ENCODE results near the gene CAMK2A.

The CAMK2A gene

DNA sequence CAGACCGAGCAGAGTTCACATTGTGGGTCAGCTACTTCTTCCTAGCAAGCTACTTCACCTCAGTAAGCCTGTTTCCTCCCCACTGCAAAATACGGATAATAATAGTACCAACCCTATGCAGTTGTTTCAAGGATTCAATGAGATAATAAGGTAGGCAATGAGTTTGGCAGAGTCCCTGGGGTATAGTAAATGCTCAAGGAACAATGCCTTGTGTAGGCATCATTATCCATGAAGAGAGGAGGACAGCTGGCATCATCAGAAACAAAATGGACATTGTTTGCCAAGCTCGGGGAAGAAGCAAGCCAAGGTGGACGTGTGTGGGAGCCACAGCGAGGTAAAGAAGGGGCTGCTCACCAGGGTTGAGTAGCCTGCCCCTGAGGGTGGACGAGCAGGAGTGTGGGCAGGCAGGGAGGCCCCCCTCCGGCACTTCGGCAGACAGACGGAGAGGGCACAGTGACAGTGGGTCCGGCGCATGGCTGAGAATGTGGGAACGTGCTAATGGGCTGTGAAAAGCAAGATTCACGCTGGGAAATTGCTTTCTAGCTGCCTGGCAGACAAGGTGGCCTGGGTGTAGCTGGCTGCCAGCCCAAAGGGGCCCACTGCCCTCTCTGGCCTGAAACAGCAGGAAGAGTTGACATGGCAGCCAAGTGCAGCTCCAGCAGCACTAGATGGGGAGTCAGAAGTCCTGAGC, 10.1 kb downstream of the CAMK2A start:
- no peak for DNase-seq (ENCODE audit: low read depth in 2 of 2)

DNA sequence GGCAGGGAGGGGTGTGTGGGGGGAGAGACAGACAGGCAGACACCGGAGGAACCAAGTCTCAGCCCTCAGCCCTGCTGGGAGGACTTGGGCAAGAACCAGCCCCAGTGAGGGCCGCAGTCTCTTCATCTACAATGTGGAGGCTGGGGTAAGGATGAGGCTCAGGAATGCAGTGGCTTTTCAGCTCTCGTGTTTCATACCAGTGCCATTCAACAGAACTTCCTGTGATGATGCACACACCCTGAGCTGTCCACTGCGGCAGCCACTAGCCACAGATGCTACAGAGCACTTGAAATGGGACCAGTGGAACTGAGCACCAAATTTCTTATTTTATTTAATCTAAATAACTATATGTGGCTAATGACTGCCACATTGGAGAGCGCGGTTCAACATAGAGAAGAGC, 10.7 kb downstream of the CAMK2A start:
- no peak for DNase-seq (ENCODE audit: low read depth in 2 of 2)

DNA sequence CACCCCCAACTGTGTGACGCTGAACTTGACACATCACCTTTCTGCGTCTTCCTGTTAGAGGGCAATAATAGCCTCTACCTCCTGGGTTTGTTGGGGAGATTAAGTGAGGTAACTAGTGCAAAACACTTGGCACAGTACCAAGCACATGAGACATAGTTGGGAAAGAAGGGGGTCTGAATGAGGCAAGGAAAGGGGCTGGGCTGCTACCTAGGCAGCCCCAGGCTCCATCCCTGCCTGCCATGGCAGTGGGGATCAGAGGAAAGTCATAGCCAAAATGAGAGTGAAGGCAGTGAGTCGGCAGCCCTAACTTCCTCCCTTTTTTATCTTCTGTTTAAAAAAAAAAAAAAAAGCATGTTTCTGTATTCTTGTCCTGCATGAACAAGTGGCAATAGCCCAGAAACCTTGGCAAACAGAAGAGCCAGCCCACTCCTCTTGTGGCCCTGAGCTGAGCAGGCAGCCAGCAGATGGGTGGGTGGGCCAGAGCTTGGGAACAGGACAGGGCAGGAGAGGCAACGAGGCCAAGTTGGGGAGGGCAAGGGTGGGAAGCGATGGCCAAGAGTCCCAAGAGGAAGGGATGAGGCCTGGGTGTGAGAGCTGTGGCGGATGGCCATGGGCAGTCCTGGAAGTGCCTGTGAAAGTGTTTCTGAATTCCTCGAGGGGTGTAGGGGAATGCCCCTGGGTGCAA, 11.4 kb downstream of the CAMK2A start:
- no peak for DNase-seq (ENCODE audit: low read depth in 2 of 2)

DNA sequence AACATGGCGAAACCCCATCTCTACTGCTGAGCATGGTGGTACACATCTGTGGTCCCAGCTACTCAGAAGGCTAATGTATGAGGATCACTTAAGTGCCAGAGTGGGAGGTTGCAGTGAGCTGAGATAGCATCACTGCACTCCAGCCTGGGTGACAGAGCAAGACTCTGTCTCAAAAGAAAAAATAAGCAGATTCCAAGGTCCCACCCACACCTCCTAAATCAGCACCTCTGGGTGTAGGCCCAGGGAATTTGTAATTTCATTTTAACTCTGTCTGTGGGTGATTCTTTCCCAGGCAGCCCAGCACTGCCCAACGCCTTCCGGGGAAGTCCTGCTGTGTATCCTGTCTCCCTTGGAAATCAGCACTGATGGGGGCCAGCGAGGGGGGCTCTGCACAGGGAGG, 12.5 kb downstream of the CAMK2A start:
- no peak for DNase-seq (ENCODE audit: low read depth in 2 of 2)

DNA sequence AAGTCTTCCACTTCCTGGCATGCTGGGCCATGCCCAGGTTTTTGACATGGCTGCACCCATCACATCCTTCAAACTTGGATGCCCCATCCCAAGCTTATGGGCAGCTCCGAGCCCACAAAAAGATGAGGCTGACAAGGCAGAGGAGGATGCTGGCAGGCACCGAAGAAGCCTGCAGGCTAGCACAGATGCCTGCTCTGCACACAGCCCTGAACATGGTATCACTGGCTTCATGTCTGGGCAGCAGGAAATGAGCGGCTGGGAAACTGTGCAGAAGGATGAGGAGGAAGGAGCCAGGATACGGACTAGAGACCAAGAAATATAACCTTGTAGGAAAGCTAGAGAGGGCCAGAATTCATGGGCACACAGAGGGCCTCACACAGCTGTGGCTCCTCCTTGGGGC, 14.8 kb downstream of the CAMK2A start:
- DNase-seq (ENCODE audit: low read depth in 2 of 2) = no peak

DNA sequence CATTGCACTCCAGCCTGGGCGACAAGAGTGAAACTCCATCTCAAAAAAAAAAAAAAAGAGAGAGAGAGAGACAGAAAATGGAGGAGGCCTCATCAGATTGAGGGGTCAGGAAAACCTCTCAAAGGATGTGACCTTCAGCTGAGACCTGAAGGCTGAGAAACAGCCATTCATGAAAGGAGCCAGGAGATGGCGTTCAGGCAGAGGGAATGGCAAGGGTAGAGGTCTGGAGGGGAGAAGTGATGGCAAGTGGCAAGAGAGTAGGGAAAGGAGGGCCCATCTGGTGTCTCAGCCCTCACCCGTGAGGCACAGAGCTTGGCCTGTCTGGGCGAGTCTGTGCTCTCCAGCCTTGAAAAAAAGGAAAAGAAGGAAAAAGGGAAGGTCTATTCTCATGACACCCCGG, 17.0 kb downstream of the CAMK2A start:
- no peak for DNase-seq (ENCODE audit: low read depth in 2 of 2)

DNA sequence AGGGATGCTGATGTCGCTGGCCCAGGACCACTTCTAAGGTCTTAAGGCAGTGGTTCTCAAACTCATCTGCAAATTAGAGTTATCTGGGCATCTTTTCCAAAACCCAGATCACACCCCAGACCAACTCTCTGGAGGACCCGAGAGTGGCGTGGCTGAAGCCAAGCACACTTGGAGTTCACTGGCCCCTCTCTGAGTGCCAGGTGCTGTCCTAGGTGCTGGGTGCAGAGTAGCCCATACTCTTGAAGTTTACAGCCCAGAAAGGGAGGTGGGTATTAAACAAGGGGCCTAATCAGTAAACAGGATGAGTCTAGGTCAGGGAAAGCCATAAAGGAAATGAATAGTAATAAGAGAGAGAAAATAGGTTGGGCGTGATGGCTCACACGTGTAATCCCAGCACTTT, 17.6 kb downstream of the CAMK2A start:
- no peak for DNase-seq (ENCODE audit: low read depth in 2 of 2)

DNA sequence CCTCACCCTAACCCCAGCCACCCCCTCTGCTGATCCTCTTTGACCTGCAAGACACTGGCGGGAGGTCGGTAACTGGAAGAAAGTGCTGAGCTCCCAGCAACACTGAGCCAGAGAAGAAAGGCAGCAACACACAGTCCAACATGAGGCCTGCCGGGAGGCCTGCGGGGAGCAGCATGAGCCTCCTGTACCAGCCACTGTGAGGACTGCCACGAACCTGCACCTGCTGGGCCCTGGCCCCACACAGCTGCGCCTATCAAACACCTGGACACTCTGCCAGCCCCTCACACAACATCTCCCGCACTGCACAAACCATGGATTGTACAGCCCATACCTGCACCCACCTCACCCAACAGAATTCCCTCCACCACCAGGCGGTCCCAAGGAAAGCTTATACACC, 18.3 kb downstream of the CAMK2A start:
- DNase-seq (ENCODE audit: low read depth in 2 of 2) = no peak

DNA sequence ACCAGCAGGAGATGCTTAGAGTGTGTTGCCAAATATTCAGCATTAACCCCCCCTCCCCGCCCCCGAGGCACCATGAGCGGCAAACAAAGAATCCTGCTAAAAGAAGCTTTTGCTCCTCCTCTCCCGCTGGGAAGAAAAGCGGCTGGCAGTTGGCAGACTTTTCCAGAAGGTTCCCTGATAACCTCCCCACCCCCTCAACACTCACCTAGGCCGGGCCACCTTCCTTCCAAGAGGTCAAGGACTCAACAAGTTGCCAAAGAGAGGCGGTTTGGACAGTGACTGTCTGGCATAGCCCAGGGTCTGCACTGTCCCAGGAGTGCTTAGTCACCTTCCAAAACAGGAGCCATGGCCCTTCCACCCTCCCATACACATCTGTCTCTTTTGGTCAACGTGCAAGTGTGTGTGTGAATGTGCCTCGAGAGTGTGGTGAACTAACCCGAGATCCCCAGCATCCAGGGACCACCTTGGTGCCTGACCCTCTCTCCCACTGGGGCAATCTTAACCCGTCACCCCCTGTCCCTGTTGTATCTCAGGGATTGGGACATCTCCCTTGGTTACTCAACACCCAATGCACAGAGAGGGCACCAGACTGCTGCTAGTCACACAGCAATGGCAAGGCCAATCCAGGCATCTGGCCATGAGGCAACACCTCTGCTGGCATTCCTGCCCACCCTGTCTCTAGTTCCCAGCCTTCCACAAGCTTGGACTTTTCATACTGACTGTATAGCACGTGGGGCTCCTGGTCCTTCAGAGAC, 18.9 kb downstream of the CAMK2A start:
- DNase-seq (ENCODE audit: low read depth in 2 of 2) = no peak

DNA sequence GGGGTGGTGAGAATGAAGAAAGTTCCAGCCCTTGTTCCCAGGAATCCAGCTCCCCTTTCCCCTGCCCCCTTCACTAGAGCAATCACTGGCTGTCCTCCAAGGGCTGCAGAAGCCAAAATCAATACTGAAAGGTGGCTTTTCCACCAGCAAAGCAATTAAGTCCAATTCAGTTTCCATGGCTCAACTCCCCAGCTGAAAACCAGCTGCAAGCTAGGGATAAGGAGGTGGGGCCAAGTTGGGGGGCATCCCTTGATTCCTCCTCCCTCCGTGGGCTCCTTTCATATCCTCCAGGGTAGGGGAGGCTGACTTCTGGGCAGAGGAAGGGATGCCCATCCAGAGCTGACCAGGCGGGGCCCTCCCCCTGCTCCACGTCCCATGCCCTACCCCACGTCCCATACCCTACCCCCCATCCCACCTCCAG, 22.7 kb downstream of the CAMK2A start:
- no peak for DNase-seq (ENCODE audit: low read depth in 2 of 2)

DNA sequence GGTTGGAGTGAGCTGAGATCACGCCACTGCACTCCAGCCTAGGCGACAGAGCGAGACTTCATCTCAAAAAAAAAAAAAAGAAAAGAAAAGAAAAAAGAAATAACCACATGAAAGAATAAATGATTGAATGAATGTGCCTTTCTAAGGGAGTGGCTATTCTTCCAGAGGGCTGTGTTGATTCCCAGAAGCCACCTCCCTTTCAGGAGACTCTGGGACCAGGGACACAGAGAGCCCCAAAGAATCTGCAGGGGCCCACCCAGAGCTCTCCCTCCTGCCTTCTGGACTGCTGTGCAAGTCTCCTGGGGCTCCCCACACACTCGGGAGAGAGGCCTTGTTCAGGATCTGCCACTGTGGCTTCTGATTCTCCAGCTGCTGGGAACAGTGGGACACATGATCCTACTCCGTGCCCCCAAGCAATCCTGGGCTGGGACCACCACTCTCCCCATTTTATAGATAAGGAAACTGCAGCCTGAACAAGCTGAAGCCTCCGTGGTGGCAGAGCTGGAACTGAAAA, 23.6 kb downstream of the CAMK2A start:
- DNase-seq (ENCODE audit: low read depth in 2 of 2) = no peak

DNA sequence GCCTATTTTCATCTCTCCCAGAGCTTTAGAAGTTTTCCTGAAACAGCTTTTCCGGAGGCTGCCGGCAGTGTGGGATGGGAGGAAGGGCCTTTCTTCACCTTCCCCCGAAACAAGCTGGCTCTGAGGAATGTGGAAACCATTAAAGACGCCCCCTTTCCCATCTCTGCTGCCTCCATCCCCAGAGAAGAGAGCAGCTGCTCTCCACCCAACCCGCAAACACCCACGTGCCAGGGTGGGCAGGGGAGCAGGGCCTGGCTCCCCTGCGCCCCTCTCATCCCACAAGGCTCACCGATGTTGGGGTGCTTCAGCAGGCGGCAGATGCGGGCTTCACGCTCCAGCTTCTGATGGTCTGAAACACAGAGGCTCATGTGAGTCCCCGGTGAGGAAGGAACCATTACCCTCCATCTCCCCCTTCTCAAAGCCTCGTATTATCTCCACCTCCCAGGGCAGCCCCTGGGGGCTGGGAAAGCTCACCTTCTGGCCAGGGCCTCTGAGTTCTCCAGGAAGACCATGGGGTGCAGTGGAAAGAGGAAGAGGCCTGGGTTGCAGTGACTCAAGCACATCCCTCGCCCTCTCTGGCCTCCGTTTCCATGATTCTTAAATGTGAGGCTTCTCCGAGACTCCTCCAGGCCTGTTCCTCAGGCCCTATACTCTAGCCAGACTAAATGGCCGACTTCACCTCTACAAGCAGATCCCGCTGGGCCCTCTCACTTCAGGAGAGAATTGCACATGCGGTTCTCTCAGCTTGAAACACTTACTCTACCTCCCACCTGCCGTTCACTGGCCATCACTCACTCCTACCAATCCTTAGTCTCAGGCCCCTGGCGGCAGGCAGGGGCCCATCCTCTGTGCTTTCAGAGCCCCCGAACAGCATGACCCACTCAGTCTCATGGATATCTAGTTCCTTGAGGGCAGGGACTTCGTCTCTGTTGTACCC, 24.6 kb downstream of the CAMK2A start:
- DNase-seq (ENCODE audit: low read depth in 2 of 2) = no peak

DNA sequence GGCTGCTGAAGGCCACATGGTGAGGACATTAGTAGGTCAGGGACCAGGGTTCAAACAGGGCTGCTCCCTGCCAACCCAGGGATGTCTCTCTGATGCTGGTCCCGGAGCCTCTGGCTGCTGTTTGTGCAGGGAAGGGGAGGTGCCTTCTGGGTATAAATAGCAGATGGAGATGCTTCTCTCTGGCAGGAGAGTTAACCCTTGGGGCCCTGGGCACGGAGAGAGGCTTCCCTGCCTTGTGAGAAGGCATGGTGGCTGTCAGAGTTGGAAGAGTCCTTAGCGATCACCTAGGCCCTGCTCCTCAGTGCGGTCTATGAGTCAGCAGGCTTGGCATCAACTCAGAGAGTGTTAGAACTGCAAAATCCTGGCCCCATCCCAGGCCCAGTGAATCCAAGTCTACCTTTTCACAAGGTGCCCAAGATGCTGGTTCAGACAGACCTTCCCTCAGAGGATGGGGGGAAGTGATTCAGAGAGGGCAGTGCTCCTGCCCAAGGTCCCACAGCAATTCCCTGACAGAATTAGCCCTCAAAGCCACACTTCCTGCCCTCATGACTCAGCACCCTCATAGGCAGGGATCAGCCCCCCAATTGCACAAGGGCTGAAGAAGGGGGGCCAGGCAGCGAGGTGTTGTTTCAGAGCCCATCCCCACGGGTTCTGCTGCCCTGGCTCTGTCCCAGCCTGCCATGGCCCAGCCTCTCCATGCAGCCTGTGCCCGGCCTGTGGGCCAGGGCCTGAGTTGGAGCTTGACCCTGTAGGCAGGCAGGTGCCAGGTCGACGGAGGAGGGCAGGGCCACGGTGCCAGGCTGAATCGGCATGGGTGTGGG, 25.6 kb downstream of the CAMK2A start:
- no peak for DNase-seq (ENCODE audit: low read depth in 2 of 2)

DNA sequence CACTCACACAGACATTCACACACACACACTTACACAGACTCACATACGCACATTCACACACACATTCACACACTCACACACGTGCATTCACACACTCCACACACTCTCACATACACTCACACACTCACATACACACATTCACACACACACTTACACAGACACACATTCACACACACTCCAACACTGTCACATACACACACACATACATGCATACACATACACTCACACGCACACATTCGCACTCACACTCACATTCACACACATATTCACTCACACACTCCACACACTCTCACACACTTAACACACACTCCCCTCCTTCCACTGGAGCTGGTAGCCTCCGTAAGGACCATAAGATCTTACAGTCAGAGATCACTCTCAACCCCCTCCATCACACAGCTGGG, 26.2 kb downstream of the CAMK2A start:
- no peak for DNase-seq (ENCODE audit: low read depth in 2 of 2)

DNA sequence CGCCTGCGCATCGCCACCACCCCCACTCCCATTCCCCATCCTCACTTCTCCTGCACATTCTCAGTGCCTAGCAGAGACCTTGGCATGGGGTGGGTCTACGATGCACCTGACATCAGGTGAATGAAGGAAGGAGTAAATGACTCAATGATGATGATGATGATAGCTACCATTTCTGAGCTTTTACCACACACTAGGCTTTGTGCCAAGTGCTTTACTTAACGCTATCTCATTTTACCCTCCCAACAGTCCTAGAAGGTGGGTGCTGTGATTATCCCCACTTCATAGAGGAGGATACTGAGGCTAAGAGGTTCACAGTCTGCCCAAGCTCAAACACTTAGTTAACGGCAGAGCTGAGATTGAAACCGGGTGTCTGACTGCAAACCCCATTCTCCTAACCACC, 27.1 kb downstream of the CAMK2A start:
- DNase-seq (ENCODE audit: low read depth in 2 of 2) = no peak

DNA sequence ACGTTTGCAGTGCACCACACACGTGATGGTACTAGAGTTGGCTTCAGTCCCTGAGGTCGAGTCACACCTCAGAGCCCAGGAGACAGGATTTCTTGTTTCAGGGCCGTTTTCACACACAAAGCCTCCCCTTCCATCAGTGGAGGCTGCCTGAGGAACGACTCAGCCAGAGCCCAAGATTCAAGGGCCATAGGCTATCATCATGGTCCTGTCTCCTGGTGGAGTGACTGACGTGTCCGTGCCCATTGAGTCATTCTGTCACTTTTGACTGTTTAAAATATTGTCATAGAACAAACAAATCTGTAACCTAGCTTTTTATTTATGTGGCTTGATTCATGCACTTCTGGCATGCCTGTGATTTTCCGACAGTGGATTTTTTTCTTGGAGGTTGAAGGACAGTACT, 28.3 kb downstream of the CAMK2A start:
- no peak for DNase-seq (ENCODE audit: low read depth in 2 of 2)

DNA sequence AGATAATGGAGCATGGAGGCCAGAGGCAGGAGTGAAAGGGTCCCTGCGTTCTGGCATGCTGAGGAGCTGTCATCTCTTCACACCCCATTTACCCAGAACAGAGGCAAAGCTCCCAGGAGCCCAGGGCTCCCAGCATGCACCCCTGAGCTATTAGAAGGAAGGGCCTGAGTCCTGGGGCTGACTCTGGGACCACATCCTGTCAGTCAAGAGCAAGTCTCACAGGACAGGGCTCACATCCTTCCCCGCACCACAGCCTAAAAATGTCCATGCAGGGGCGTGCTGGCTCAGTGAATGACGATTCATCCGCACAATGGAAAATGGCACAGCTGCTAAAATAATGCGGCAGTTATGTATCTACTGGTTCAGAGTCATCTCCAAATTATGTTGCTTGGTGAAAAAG, 31.4 kb downstream of the CAMK2A start:
- no peak for DNase-seq (ENCODE audit: low read depth in 2 of 2)

DNA sequence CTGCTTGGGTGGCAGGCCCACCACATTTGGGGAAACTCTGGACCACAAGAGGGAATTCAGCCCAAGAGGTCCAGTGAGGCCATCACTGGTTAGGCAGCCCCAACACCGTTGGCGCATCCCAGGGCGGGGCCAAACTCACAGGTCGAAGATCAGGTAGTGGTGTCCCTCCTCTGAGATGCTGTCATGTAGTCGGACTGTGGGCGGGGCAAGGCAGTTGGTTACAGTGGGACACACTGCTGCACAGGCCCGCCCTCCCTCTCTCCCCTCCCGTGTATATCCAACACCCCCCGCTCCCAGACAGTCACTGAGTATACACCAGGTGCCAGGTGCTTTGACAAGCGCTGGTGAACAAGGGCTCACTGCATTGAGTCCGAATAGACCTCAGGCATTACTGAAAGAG, 32.1 kb downstream of the CAMK2A start:
- no peak for DNase-seq (ENCODE audit: low read depth in 2 of 2)

DNA sequence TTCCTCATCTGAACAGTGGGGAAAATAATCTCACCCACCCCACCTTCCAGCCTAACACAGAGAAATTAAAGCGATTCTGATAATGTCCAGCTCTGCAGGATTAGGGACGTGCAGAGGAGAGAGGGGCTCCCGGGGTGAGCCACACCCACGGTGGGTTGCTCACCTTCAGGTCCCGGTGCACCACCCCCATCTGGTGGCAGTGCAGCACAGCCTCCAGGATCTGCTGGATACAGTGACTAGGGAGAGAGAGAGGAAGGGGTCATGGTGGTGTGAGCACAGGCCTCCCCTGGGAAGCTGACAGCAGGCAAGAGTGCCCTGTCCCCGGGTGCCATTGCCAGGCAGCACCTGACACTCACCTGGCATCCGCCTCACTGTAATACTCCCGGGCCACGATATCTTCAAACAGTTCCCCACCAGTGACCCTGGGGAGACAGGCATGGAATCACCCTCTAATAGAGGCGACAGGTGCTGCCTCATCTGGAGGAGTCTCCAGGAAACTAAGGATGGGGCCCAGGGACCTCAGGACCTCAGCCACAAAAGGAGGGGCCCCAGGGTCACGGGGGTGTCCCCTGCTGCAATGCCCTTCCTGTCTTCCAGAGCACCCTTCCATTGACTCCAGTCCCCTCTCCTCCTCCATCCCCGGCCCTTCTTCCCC, 33.0 kb downstream of the CAMK2A start:
- DNase-seq (ENCODE audit: low read depth in 2 of 2) = no peak

DNA sequence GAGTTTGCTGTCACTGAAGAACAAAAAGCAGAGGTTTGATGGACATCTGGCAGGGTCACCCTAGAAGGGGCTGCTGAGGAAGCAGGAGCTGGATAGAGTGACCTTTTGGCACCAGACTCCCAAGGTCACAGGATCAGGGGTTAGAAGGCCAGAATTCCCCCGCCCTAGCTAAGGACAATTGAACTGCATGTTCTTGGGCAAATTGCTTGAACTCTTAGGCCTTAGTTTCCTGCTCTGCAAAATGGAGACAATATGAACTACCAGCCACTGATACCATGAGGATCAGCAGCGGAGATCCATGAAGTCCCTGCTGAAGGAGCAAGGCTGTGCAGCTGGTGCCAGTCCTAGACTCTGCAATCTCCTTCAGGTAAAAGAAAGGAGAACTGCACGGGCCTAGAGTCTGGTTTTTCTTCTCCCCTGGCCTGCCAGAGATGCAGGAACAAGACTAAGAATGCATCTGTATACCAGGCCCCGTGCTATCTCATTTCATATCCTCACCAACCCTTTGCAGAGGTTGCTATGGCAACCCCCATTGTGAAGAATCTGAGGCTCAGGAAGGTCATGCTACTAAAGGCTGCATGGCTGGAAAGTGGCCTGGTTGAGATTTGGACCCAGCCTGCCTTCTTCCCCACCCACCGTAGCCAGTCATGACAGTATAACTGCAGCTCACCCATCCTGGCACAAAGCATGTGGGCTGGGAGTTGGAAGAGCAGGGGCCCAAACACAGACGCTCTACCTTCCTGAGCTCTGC, 33.7 kb downstream of the CAMK2A start:
- no peak for DNase-seq (ENCODE audit: low read depth in 2 of 2)

Data from stimulated activated CD8-positive, alpha-beta memory T cell treated with anti-CD3 and anti-CD28 coated beads, Interleukin-2, amount 100 ng/mL, for 1 hour (primary cell).